ENCODE data around the gene CBARP. TPM values are rescaled to one million over a fixed set of nuclear protein-coding genes. Genes with fewer than 3 reads are reported as not detected.

Gene CBARP
- total and polyA plus RNA-seq, 2 of the 13 experiments (the other 11 are each of a cell fraction or from before 2014, with no cell fraction given), result 1.2 to 1.4 TPM

DNA sequence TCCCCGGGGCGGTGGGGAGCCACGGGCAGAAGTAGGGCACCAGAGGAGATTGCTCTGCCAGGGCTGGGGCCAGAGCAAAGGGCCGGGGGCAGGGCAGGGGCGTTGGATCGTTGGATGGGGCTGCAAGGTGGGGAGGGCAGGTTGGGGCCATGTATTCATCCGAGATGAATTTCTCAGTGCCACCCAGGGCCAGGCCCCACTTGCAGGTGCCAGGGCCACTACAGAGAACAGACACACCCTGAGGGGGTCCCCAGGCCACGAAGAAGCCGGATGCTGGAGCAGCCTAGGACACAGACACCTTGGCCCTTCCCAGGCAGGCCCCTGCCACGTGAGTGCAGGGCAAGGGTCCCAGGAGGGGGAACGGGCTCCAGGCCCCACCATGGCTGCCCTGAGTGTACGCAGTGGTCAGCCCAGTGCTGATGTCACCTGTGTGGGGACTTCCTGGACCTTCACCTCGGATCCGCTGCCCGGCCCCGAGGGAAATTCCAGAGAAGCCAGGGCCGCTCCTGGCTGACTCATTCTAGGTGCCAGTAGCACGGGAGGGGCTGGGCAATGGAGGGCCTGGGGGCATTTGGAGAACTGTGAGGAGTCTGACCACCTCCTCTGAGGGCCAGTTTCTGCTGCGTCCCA lies 54.1 kb downstream of the CBARP start (continued):
- no peak for TF ChIP-seq PRDM4 (CRISPR knock-in tag; IDR thresholded peaks at IDR 0.05; ENCODE audit: borderline replicate concordance)
- peak; percentile 33; the same call in 1 of the 2 replicates for TF ChIP-seq THRA (CRISPR knock-in tag; IDR thresholded peaks at IDR 0.05; ENCODE audit: borderline replicate concordance)
- peak; percentile 82 for TF ChIP-seq HNF1B (CRISPR knock-in tag; IDR thresholded peaks at IDR 0.05)
- peak; percentile 57 for TF ChIP-seq HDAC1 (CRISPR knock-in tag; IDR thresholded peaks at IDR 0.05)
- TF ChIP-seq ZBTB20 (CRISPR knock-in tag; IDR thresholded peaks at IDR 0.05; ENCODE audit: borderline replicate concordance, low read depth), result peak; percentile 37; the same call in 1 of the 2 replicates
- TF ChIP-seq ZNF234 (CRISPR knock-in tag; conservative IDR thresholded peaks at IDR 0.05), result 0 out of 2 replicates have a peak, but pooled peaks have one; percentile 33
- TF ChIP-seq POLR2A (IDR thresholded peaks at IDR 0.05; ENCODE audit: insufficient read depth in 1 of 2, low read depth in 2 of 2, low read length in 2 of 2), result peak; percentile 30 to 62; a peak in 3 of 4 replicates
- 0 out of 2 replicates have a peak, but pooled peaks have one; percentile 26 for TF ChIP-seq PPARG (CRISPR knock-in tag; conservative IDR thresholded peaks at IDR 0.05)
- TF ChIP-seq MAZ (IDR thresholded peaks at IDR 0.05; ENCODE audit: borderline replicate concordance, low read depth, low read length), result peak; percentile 76
- no peak for TF ChIP-seq MAZ (CRISPR knock-in tag; IDR thresholded peaks at IDR 0.05; ENCODE audit: low read depth)
- peak; percentile 66; the same call in 1 of the 2 replicates for TF ChIP-seq ZNF335 (CRISPR knock-in tag; IDR thresholded peaks at IDR 0.05)
- TF ChIP-seq, protein P1, sequence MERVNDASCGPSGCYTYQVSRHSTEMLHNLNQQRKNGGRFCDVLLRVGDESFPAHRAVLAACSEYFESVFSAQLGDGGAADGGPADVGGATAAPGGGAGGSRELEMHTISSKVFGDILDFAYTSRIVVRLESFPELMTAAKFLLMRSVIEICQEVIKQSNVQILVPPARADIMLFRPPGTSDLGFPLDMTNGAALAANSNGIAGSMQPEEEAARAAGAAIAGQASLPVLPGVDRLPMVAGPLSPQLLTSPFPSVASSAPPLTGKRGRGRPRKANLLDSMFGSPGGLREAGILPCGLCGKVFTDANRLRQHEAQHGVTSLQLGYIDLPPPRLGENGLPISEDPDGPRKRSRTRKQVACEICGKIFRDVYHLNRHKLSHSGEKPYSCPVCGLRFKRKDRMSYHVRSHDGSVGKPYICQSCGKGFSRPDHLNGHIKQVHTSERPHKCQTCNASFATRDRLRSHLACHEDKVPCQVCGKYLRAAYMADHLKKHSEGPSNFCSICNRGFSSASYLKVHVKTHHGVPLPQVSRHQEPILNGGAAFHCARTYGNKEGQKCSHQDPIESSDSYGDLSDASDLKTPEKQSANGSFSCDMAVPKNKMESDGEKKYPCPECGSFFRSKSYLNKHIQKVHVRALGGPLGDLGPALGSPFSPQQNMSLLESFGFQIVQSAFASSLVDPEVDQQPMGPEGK (CRISPR knock-in tag; IDR thresholded peaks at IDR 0.05), result peak; percentile 86
- peak; percentile 68; the same call in 1 of the 2 replicates for TF ChIP-seq RARA (CRISPR knock-in tag; IDR thresholded peaks at IDR 0.05)
- TF ChIP-seq KLF12 (CRISPR knock-in tag; IDR thresholded peaks at IDR 0.05; ENCODE audit: borderline replicate concordance), result no peak
- TF ChIP-seq RELA (CRISPR knock-in tag; IDR thresholded peaks at IDR 0.05), result peak; percentile 97; the same call in 1 of the 2 replicates
- TF ChIP-seq, protein P2, sequence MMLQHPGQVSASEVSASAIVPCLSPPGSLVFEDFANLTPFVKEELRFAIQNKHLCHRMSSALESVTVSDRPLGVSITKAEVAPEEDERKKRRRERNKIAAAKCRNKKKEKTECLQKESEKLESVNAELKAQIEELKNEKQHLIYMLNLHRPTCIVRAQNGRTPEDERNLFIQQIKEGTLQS (CRISPR knock-in tag; IDR thresholded peaks at IDR 0.05), result peak; percentile 90
- 0 out of 2 replicates have a peak, but pooled peaks have one; percentile 34 for TF ChIP-seq ZNF205 (CRISPR knock-in tag; IDR thresholded peaks at IDR 0.05)
- peak; percentile 75 for TF ChIP-seq HDAC2 (CRISPR knock-in tag; IDR thresholded peaks at IDR 0.05)
- TF ChIP-seq ZNF331 (CRISPR knock-in tag; IDR thresholded peaks at IDR 0.05), result no peak
- TF ChIP-seq MED1 (CRISPR knock-in tag; IDR thresholded peaks at IDR 0.05), result peak; percentile 53; the same call in 1 of the 2 replicates
- TF ChIP-seq HNRNPL (IDR thresholded peaks at IDR 0.05; ENCODE audit: low read depth, low read length), result peak; percentile 73; the same call in 1 of the 2 replicates
- no peak for TF ChIP-seq ZNF567 (CRISPR knock-in tag; IDR thresholded peaks at IDR 0.05; ENCODE audit: borderline replicate concordance)
- TF ChIP-seq CCAR2 (optimal IDR thresholded peaks at IDR 0.05; ENCODE audit: low read depth, low read length), result no peak
